ENCODE measurements around the gene EED. TPM values are rescaled to one million over a fixed set of nuclear protein-coding genes. Genes with fewer than 3 reads are reported as not detected.
"Not testable (repeated sequence)": the region's sequence is repeated elsewhere in the genome, so short reads cannot be mapped to it uniquely, and the experiment has no call there.

The EED gene
- polyA plus RNA-seq, 5 donors, result 31.1 to 47.5 (median 41.1) TPM

DNA sequence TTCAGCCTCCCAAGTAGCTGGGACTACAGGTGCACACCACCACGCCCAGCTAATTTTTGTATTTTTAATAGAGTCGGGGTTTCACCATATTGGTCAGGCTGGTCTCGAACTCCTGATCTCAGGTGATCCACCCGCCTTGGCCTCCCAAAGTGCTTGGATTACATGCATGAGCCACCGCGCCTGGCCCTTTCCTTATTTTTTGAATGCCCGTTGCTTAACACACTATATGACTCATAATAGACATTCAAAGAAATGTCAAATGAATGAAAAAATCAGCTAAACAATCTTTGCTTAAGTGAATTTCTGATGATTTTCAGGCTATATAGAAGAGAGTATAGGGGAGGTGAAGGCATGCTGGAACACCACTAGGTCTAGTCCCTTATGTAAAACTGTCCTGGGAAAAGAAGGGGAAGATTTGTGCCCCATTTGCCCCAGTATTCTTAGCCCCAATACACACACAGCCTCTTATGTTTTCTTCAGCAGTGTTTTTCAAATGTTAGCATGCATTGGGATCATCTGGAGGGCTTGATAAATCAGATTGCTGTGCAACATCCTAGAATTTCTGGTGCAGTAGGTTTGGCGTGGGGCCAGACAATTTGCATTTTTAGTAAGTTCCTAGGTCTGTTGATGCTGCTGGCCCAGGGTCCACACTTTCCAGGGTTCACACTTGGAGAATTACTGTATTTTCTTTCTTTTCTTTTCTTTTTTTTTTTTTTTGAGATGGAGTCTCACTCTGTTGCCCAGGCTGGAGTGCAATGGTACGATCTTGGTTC lies 45.1 kb downstream of the EED start:
- DNase-seq, result not testable (repeated sequence)

DNA sequence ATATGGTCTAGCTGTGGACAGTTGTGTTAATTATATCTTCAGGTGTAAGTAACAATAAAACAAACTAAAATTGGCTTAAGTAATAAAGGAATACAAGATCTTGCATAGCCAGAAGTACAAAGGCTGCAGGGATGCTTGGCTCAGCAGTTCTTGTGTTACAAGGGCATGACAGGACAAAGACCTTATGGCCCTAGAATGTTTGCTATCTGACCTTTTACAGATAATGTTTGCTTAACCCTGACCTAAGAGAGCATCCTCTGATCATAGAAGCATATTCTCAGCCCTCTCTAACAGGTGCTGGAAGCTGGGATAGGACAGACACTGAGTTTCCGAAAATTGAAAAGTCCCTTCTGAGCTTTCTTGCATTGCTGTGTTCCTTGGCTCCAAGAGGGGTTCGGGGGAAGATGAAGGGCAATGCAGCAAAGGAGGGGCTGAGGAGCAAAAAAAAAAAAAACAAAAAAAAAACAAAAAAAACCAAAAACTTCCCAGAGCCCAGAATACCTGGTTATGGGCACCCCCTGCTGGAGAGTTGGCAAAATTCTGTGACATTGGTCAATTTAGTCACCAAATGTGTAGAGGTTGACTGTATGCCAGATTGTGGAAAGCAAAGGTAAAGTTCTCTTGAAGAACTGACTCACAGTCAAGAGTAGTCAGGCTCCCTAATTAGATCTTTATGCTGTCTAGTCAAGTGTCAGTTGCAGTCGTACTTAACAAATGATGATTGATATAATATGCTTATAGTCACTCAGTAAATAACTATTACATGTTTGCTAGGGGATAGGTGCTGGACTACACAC lies 47.1 kb downstream of the EED start:
- DNase-seq, result peak; percentile 17 to 38

GRCh38 chr11:86292912-86293616 lies 48.5 kb downstream of the EED start:
- DNase-seq, result no peak

DNA sequence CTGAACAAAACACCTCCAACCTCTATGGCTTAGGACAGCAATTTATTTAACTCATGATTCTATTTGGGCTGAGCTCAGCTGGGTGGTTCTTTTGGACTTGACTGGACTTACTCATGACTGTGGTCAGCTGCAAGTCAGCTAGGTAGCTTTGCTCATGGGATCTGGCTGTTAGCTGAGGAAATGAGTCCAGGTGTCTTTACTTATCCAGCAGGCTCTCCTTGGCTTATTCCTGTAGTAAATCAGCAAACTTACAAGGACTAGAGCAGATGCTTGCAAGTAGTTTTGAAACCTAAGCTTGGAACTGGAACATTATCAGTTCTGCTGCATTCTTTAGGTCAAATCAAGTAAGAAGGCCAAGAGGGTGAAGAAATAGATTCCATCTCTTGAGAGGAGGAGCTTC lies 49.5 kb downstream of the EED start:
- DNase-seq, result no peak

GRCh38 chr11:86301742-86302091 lies 57.2 kb downstream of the EED start:
- no peak for DNase-seq

- peak; percentile 94 to 96 for DNase-seq
Observed at GRCh38 chr11:86302092-86302793, 57.7 kb downstream of the EED start, which contains the start of gene HIKESHI. TSS of gene HIKESHI (plus strand) at chr11:86302240. CDS start at chr11:86302449, 209 bp downstream.

- no peak for DNase-seq
Observed at GRCh38 chr11:86303257-86303656, 58.7 kb downstream of the EED start.

DNA sequence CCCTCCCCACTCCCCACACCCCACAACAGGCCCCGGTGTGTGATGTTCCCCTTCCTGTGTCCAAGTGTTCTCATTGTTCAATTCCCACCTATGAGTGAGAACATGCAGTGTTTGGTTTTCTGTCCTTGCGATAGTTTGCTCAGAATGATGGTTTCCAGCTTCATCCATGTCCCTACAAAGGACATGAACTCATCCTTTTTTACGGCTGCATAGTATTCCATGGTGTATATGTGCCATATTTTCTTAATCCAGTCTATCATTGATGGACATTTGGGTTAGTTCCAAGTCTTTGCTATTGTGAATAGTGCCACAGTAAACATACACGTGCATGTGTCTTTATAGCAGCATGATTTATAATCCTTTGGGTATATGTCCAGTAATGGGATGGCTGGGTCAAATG lies 64.2 kb downstream of the EED start:
- not testable (repeated sequence) for DNase-seq

DNA sequence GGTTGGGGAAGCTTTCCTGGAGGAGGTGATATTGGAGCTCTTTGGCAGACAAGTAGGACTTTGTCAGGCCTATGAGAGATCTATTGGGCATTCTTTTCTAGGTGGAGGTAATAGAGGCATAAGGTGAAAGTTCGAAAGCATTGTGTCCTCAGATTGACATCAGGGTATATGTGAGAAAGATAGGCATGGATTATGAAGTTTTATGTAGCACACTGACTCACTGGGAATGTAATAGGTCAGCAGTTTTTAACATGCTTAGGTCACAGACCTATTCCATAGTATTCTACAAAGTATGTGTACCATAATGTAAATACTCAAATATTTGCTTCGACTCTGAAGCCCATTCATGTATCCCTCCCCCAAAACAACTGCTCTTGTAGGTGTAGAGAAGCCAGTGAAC lies 69.2 kb downstream of the EED start:
- DNase-seq, result no peak

- no peak for DNase-seq
Observed at GRCh38 chr11:86314636-86315035, 70.1 kb downstream of the EED start.

Other genes starting within 250 kb of the EED start
- gene PICALM, start 175.7 kb upstream of the EED start, polyA plus RNA-seq (ENCODE audit: insufficient read depth in 1 of 5, insufficient read length in 5 of 5, low replicate concordance in 1 of 5), result 100 to 1,000 TPM; 136 to 217 (median 184) TPM
- gene HIKESHI, start 57.5 kb downstream of the EED start, polyA plus RNA-seq (ENCODE audit: insufficient read depth in 1 of 5, insufficient read length in 5 of 5, low replicate concordance in 1 of 5), result 10 to 100 TPM; 48.8 to 65.4 (median 55.0) TPM
- 1 to 10 TPM; 1.6 to 5.3 (median 4.9) TPM for gene CCDC81, start 130.1 kb downstream of the EED start, polyA plus RNA-seq (ENCODE audit: insufficient read depth in 1 of 5, insufficient read length in 5 of 5, low replicate concordance in 1 of 5)